A549 (cell line): ENCODE results near the gene MCOLN2. TPM values are rescaled to one million over a fixed set of nuclear protein-coding genes. Genes with fewer than 3 reads are reported as not detected.

ENCODE experiments used
- ATAC-seq, 2 experiments: fragments of 200-7000 bp in 1 of 2; fragments of >200 bp in 1 of 2; cut with Nextera tagmentation in 1 of 2; cut with Tn5 transposase in 1 of 2; 3 replicates each; pipeline versions ENCODE4 v1.8.0 to v1.9.1; 2018 to 2020; ENCODE audit warnings: mild to moderate bottlenecking in 1 of 2, moderate library complexity in 1 of 2
- CTCF ChIA-PET: fragments of 300-600 bp; sonication (Branson Sonifier 250); formaldehyde crosslinking; extraction: SDS; loops from one replicate; lab custom pipeline; 2021; ENCODE audit warnings: antibody characterized with exemption, inconsistent platforms; lab: Yijun Ruan, JAX
- POLR2A ChIA-PET: fragments of 350-600 bp; formaldehyde crosslinking; extraction: SDS; loops from one replicate; lab custom pipeline; 2021; ENCODE audit warnings: antibody characterized with exemption, inconsistent platforms; lab: Yijun Ruan, JAX
- DNase-seq, 2 experiments: peaks; one replicate each; pipeline versions ENCODE4 v3.0.0 to v3.0.0-alpha.2; 2011 to 2016; ENCODE audit warnings: low read depth in 1 of 2, low spot score in 1 of 2
- FAIRE-seq: peaks from 2 replicates; lab custom pipeline; 2011; peaks lifted over from hg19 to GRCh38; lab: Jason Lieb, UNC
- H3K27ac ChIP-seq, 2 experiments: fragments of >200 bp; sonication (Bioruptor Twin); formaldehyde crosslinking; 3 replicates each; pipeline ENCODE4 v1.5.1; 2016 to 2017
- H3K4me1 ChIP-seq: fragments of >200 bp; sonication (Bioruptor Twin); formaldehyde crosslinking; 3 replicates; pipeline ENCODE4 v1.6.1; 2016
- H3K4me2 ChIP-seq: fragments of >200 bp; sonication (Bioruptor Twin); formaldehyde crosslinking; 3 replicates; pipeline ENCODE4 v1.6.1; 2016
- H3K4me3 ChIP-seq: fragments of >200 bp; sonication (Bioruptor Twin); formaldehyde crosslinking; 3 replicates; pipeline ENCODE4 v1.5.1; 2016
- H3K9me3 ChIP-seq: fragments of >200 bp; sonication (Bioruptor Twin); formaldehyde crosslinking; 3 replicates; pipeline ENCODE4 v1.6.1; 2016
- BHLHE40 ChIP-seq: IDR thresholded peaks from 2 replicates; pipeline ENCODE4 v1.6.1; 2012; ENCODE audit warnings: low read depth, low read length, inconsistent platforms
- CBX8 ChIP-seq: fragments of 200-600 bp; sonication (generic); IDR thresholded peaks from 2 replicates; pipeline ENCODE4 v1.6.1; 2016
- CHD4 ChIP-seq: fragments of 200-600 bp; sonication (generic); IDR thresholded peaks from 2 replicates; pipeline ENCODE4 v1.6.1; 2016; ENCODE audit warnings: antibody characterized with exemption, mild to moderate bottlenecking, borderline replicate concordance
- E2F6 ChIP-seq: IDR thresholded peaks from 2 replicates; pipeline ENCODE4 v1.6.1; 2012; ENCODE audit warnings: low read depth, borderline replicate concordance
- EP300 ChIP-seq, 2 experiments: fragments of >200 bp; sonication (Bioruptor Twin); formaldehyde crosslinking; IDR thresholded peaks; 2 replicates in 1 of 2; 3 replicates in 1 of 2; pipeline ENCODE4 v1.6.1; 2016 to 2017
- ESRRA ChIP-seq: fragments of 150-350 bp; IDR thresholded peaks from 2 replicates; pipeline ENCODE4 v1.6.1; 2014; ENCODE audit warnings: mild to moderate bottlenecking, low read length, borderline replicate concordance
- HDAC2 ChIP-seq: fragments of 200-600 bp; sonication (generic); IDR thresholded peaks from 2 replicates; pipeline ENCODE4 v1.6.1; 2016
- HOXB5 ChIP-seq: fragments of 250-450 bp; sonication (Bioruptor Pico); IDR thresholded peaks from 2 replicates; pipeline ENCODE4 v1.5.0; 2020; ENCODE audit warnings: mild to moderate bottlenecking, moderate library complexity
- KDM1A ChIP-seq: fragments of 200-600 bp; sonication (generic); IDR thresholded peaks from 2 replicates; pipeline ENCODE4 v1.6.1; 2016; ENCODE audit warnings: low read depth, mild to moderate bottlenecking
- MAX ChIP-seq: IDR thresholded peaks from 2 replicates; pipeline ENCODE4 v1.6.1; 2012
- MYC ChIP-seq: IDR thresholded peaks from 2 replicates; pipeline ENCODE4 v1.6.1; 2012; ENCODE audit warnings: mild to moderate bottlenecking, inconsistent platforms, low read length, improper control_type of control experiment, borderline replicate concordance
- NR3C1 ChIP-seq: fragments of >200 bp; sonication (Bioruptor Twin); formaldehyde crosslinking; IDR thresholded peaks from 3 replicates; pipeline ENCODE4 v1.6.1; 2017
- POLR2AphosphoS2 ChIP-seq: conservative IDR thresholded peaks from 2 replicates; pipeline ENCODE4 v1.6.1; 2012; ENCODE audit warnings: low read length, improper control_type of control experiment, inconsistent platforms
- RAD21 ChIP-seq, 2 experiments: fragments of >200 bp in 1 of 2; sonication (Bioruptor Twin) in 1 of 2; formaldehyde crosslinking in 1 of 2; IDR thresholded peaks in 1 of 2; conservative IDR thresholded peaks in 1 of 2; 2 replicates in 1 of 2; 3 replicates in 1 of 2; pipeline ENCODE4 v1.6.1; 2012 to 2018; ENCODE audit warnings: inconsistent platforms in 1 of 2
- RCOR1 ChIP-seq: fragments of 150-350 bp; IDR thresholded peaks from 2 replicates; pipeline ENCODE4 v1.6.1; 2014; ENCODE audit warnings: antibody characterized with exemption, low read length, low read depth
- RFX5 ChIP-seq: fragments of 450-650 bp; IDR thresholded peaks from 2 replicates; pipeline ENCODE4 v1.7.1; 2014; ENCODE audit warnings: antibody characterized with exemption, mild to moderate bottlenecking, moderate library complexity
- TFCP2L1 ChIP-seq: fragments of 250-450 bp; sonication (Bioruptor Pico); IDR thresholded peaks from 2 replicates; pipeline ENCODE4 v1.5.0; 2021; ENCODE audit warnings: mild to moderate bottlenecking
- WGBS: methylation state at CpG from one replicate; pipeline ENCODE4 v1.1.6; 2017; ENCODE audit errors: missing lambda C conversion rate; 5-methylcytosine and 5-hydroxymethylcytosine counted together
- polyA plus RNA-seq, 4 experiments: library from polyadenylated mRNA; depleted of rRNA in 3 of 4; stranded (reverse); fragments of >200 nt; fragmentation: RNase III in 1 of 4; extraction: RNeasy Plus Mini Kit Qiagen cat#74134 plus additional on column Dnase treatment in 1 of 4; gene quantifications; 2 replicates in 3 of 4; 3 replicates in 1 of 4; pipeline ENCODE4 v1.2.3, GENCODE V29; 2011 to 2017
- TF ChIP-seq, protein P1 (sequence below): fragments of >200 bp; sonication (Bioruptor Twin); formaldehyde crosslinking; IDR thresholded peaks from 3 replicates; pipeline ENCODE4 v1.5.1; 2016
- TF ChIP-seq, protein P2 (sequence below): fragments of >200 bp; sonication (Bioruptor Twin); formaldehyde crosslinking; IDR thresholded peaks from 3 replicates; pipeline ENCODE4 v1.6.1; 2016
- TF ChIP-seq, protein P3 (sequence below): fragments of 200-600 bp; sonication (generic); IDR thresholded peaks from 2 replicates; pipeline ENCODE4 v1.6.1; 2016; ENCODE audit warnings: antibody characterized with exemption, mild to moderate bottlenecking, moderate library complexity

Gene MCOLN2
- polyA plus RNA-seq, 2 of the 4 experiments (the other 2 are of a cell fraction), result 3.1 to 4.6 TPM

DNA sequence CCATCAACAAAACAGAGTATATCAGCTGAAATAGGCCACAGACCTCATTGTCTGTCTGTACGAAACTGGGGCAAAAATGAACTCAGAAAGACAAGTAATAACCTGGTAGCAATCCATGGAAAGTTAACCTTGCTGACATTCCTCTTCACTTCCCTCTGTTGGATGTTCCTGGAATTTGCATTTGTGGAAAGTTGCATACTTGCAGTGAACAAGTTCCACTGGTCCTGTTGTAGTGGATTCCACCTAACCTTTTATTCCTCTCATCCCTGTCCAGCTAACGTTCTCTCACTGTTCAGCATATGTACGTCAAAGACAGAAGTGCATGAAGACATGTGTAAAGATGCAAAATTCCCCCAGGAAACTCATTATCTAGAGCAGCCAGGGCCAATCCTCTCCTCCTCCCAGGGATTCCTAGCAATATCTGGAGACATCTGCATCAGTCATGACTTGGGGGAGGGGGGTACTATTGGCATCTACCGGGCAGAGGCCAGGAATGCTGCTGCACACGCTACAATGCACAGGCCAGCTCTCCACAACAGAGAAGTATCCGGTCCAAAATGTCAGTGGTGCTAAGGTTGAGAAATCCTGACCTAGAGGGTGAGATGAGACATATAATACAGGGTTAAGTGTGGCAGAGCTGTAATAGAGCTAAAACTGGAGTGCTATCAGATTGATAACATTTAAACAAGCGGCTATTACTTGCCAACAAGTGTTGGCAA is 112.1 kb downstream of the MCOLN2 start:
- Histone ChIP-seq H3K9me3 (no peaks in the 10 kb centered on the region), H3K4me1 (no peaks in the 10 kb centered on the region), H3K4me2 (no peak overlapping the region)
- ATAC-seq, result no peak
- CTCF ChIA-PET, result no interaction called here
- TF ChIP-seq RAD21 (conservative IDR thresholded peaks at IDR 0.05 in 1 of 2, IDR thresholded peaks at IDR 0.05 in 1 of 2) (no peak), MAX (no peak)
- TF ChIP-seq, protein P1, sequence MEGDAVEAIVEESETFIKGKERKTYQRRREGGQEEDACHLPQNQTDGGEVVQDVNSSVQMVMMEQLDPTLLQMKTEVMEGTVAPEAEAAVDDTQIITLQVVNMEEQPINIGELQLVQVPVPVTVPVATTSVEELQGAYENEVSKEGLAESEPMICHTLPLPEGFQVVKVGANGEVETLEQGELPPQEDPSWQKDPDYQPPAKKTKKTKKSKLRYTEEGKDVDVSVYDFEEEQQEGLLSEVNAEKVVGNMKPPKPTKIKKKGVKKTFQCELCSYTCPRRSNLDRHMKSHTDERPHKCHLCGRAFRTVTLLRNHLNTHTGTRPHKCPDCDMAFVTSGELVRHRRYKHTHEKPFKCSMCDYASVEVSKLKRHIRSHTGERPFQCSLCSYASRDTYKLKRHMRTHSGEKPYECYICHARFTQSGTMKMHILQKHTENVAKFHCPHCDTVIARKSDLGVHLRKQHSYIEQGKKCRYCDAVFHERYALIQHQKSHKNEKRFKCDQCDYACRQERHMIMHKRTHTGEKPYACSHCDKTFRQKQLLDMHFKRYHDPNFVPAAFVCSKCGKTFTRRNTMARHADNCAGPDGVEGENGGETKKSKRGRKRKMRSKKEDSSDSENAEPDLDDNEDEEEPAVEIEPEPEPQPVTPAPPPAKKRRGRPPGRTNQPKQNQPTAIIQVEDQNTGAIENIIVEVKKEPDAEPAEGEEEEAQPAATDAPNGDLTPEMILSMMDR, result no peak
- TF ChIP-seq, protein P2, sequence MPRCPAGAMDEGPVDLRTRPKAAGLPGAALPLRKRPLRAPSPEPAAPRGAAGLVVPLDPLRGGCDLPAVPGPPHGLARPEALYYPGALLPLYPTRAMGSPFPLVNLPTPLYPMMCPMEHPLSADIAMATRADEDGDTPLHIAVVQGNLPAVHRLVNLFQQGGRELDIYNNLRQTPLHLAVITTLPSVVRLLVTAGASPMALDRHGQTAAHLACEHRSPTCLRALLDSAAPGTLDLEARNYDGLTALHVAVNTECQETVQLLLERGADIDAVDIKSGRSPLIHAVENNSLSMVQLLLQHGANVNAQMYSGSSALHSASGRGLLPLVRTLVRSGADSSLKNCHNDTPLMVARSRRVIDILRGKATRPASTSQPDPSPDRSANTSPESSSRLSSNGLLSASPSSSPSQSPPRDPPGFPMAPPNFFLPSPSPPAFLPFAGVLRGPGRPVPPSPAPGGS, result no peak
- TF ChIP-seq, all 56 proteins: peak for 0
- H3K4me3 ChIP-seq, result no peak overlapping the region
- H3K27ac ChIP-seq, result no peak overlapping the region
- WGBS, result 33% methylated on average over 7 of the region's 7 CpGs
- POLR2A ChIA-PET, result no interaction called here
- FAIRE-seq, result no peak
- DNase-seq, result no peak

DNA sequence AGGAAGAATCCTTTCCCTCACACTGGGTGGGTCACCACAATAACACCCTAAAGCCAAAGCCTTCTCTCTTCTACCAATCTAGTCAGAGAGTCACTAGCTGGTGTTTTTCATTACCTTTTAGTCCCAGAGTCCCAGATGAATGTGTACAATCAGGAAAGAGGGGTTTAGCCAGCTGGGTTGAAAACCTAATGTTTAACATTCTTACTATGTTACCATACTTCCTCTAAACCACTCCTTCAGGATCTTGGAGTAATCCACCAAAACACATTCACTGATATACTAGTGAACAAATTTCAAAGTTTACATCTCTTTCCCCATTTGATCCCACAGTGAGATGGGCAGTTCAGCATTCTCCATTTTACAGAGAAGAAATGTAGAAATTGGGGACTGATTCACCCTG is 113.6 kb downstream of the MCOLN2 start:
- TF ChIP-seq, protein P1, result no peak
- TF ChIP-seq NR3C1 (no peak), RAD21 (conservative IDR thresholded peaks at IDR 0.05 in 1 of 2, IDR thresholded peaks at IDR 0.05 in 1 of 2) (no peak), BHLHE40 (no peak), HOXB5 (no peak), KDM1A (no peak), POLR2AphosphoS2 (no peak), RFX5 (no peak), RCOR1 (no peak), EP300 (IDR thresholded peaks at IDR 0.05) (no peak), TFCP2L1 (CRISPR knock-in tag) (no peak), ESRRA (no peak), CHD4 (no peak), CBX8 (no peak), HDAC2 (no peak), MAX (no peak), E2F6 (no peak), MYC (no peak)
- TF ChIP-seq, protein P3, sequence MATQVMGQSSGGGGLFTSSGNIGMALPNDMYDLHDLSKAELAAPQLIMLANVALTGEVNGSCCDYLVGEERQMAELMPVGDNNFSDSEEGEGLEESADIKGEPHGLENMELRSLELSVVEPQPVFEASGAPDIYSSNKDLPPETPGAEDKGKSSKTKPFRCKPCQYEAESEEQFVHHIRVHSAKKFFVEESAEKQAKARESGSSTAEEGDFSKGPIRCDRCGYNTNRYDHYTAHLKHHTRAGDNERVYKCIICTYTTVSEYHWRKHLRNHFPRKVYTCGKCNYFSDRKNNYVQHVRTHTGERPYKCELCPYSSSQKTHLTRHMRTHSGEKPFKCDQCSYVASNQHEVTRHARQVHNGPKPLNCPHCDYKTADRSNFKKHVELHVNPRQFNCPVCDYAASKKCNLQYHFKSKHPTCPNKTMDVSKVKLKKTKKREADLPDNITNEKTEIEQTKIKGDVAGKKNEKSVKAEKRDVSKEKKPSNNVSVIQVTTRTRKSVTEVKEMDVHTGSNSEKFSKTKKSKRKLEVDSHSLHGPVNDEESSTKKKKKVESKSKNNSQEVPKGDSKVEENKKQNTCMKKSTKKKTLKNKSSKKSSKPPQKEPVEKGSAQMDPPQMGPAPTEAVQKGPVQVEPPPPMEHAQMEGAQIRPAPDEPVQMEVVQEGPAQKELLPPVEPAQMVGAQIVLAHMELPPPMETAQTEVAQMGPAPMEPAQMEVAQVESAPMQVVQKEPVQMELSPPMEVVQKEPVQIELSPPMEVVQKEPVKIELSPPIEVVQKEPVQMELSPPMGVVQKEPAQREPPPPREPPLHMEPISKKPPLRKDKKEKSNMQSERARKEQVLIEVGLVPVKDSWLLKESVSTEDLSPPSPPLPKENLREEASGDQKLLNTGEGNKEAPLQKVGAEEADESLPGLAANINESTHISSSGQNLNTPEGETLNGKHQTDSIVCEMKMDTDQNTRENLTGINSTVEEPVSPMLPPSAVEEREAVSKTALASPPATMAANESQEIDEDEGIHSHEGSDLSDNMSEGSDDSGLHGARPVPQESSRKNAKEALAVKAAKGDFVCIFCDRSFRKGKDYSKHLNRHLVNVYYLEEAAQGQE, result no peak
- H3K4me1 ChIP-seq, result no peaks in the 10 kb centered on the region
- CTCF ChIA-PET, result interaction anchor here (0.6 kb wide), 1 partner anchor 32 kb away, joined by 3 read pairs; no protein-coding TSS in a partner anchor
- no peak overlapping the region for H3K27ac ChIP-seq
- POLR2A ChIA-PET, result no interaction called here
- H3K9me3 ChIP-seq, result no peaks in the 10 kb centered on the region
- no peak overlapping the region for H3K4me3 ChIP-seq
- FAIRE-seq, result no peak
- ATAC-seq, result no peak
- no peak overlapping the region for H3K4me2 ChIP-seq
- no peak for DNase-seq
